Mucosa of gallbladder (tissue), 1 donor: Measurements from ENCODE around the gene C10orf90. TPM values are rescaled to one million over a fixed set of nuclear protein-coding genes. Genes with fewer than 3 reads are reported as not detected.

Source experiments
- DNase-seq: peaks from one replicate; pipeline ENCODE4 v3.0.0-alpha.2; 2020; ENCODE audit warnings: low spot score
- total RNA-seq: library from RNA; stranded (reverse); gene quantifications from one replicate; pipeline ENCODE4 v1.2.1, GENCODE V29; 2021
- donor health status: DM: no; HTN: no; CAD: no.

C10orf90 gene
- total RNA-seq, 1 donor from 2014 or later, result 0.20 TPM

DNA sequence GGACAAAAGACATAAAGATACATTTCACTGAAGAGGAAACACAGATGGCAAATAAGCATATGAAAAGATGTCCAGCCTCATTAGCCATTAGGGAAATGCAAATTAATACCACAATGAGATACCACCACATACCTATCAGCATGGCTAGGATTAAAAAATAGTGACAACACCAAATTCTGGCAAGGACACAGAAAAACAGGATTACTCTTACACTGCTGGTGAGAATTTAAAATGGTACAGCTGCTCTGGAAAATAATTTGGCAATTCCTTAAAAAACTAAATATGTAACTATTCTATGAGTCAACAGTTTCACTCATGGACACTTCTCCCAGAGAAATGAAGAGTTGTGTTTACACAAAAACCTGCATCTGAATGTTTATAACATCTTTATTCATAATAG, 121.1 kb downstream of the C10orf90 start:
- DNase-seq, result no peak

DNA sequence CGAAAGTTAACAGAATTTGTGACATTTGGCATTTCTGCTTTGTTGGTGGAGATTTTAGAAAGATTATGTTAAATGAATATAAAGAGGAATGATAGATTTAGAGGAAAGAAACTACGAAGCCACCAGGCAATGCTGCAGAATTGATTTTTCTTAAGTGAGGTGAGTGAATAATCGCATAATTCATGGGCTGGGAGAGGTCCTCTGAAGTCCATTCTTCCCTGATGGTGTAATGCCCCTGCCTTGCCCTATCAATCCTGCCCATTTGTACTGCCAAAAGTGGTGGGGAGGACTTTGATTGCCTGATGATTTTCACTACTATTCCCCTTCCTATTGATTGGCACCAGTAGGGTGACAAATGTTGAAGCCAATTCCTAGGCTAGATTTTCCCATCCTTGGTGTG, 125.9 kb downstream of the C10orf90 start:
- DNase-seq, result no peak

DNA sequence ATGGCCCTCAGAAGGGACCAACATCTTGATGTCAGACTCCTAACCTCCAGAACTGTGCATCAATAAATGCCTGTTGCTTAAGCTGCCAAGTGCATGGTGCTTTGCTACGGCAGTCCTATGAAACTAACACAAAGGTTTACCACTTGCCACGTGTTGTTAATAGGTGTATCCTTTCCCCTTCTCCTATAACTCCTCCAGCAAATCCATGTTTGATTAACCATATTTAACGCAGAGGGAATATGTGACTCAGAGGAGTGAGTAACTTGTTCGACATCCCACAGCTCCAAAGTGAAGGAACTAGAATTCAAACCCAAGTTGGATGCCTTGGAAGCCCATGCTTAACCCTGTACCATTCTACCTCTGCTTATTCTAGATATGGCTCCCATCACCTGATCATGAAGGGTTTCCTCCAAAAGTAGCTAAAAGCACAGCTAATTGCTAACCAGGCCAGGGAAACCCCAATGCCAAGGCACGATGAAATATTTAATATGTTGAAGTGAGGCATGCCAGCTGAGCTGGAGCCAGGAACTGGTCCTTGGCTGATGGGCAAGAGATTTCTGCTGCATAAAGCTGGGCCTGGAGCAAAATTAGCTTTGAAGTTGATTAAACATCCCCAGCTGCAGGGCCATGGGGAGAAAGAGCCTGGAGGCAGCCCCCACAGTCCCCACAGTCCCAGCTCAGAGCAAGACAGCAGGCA, 131.9 kb downstream of the C10orf90 start:
- no peak for DNase-seq

DNA sequence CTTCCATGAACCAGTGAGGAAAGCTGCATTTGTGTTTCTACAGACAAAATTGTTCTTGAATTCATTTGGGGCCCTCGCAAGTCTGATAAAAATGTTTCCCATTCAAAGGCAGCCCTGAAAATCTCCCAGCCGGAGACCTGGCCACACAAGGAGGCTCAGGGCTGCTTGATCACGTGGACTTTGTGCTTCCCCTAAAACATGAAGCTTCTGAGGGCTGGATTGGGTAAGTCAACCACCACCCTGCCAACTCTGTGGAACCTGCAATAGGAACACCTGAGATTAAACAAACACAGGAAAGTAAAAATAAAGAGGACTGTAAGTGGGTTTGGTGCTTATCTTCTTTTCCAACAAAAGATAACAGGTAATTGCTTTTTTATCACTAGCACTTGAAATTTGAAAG, 133.8 kb downstream of the C10orf90 start:
- DNase-seq, result no peak

DNA sequence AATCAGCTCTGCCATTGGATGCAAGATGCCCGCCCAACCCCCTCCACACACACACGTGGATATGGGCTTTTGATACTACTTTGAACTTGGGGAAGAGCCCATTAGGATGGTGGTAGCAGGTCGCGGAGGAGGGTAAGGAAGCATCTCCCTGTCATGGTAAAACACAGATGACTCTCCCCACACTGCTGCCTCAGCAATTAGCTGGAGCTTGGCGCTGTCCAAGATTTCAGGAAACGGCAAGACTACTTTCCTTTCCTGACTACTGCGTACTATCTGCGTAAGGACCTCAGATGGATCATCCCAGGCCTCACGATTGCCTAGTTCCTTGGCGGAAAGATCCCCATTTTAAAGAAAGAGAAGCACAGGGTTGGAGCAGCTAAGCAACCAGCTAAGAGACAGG, 134.3 kb downstream of the C10orf90 start:
- DNase-seq, result no peak

DNA sequence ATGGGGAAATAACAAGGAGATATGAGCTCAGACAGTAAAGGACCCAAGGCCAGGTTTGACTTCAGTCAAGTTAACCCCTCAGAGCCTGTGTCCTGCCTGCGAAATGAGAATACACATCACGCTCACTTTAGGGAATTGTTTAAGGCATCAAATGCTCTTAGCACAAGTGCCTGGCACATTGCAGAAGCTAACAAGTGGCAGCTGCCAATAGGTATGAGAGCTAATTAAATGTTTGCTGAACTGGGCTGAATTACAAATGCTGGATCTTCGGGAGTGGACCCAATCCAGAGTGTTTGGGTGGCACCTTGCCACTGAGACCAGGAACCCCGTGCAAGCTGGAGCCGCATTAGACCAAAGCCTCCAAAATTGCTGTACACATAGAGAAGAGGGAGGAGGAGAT, 136.8 kb downstream of the C10orf90 start:
- no peak for DNase-seq

DNA sequence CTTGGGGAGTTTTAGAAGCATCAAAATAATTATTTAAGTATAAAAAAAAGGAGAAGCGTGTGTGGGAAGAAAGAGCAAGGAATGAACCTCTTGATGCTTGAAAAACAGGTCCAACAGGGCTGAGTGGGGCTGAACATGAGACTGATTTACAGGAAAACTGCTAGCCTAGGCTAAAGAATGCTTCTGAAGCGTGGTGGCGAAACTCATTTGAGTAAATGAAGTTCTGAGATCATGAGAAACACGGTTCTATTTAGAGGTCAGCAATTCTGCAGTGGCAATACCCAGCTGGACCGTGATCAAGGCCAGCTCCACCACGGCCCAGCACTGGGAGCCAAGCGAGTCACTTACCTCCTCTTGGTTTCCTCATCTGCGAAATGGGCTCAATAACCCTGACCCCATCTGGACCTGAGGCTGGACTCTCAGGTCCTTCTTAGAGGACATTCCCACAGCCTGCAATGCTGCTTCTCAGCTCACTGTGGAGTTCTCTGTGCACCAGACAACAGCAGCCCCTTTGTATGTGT, 142.1 kb downstream of the C10orf90 start:
- no peak for DNase-seq

DNA sequence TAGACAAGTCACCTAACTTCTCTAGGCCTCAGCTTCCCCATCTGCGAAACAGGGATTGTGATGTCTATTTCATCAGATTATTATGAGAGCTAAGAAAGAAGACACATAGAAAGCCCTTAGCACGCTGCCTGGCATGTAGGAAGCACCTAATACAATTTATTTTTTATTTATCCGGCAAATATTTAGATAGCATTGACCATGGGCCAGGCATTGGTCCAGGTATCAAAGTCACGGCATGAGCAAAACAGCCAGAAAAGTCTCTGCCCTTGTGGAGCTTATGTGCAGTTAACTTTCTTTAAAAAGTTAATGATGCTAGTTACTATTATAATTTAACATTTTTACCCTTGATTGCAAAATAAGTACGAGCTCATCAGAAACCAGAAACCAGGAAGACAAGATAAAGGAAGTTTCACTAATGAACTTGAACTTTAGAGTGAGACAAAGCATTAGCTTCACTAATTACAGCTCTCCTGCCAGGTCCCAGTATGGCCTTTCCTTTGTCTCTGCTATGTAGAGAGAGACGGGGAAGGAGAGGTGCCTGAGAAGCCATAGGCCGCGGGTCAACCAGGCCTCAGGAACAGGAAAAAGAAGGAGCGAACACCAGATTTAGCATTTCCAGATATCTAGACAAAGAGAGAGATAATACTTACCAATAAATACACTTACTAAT, 142.7 kb downstream of the C10orf90 start:
- no peak for DNase-seq

DNA sequence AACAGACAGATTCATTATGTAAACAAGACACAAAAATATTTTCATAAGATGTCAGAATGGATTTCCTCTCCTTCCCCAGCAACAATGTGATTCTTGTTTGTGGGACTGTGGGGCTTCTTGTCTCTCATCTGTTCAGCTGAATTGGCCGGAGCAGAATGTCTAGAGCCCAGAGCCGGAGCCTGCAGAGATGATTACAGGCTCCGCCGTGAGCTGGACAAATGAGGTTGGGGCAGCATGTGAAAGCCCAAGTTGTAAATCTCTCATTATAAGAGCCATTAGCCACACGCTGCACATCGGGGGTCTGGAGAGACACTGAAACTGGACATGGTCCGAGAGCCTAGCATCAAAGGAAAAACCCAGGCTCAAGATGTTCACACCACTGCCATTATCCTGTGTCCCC, 145.2 kb downstream of the C10orf90 start:
- DNase-seq, result no peak

DNA sequence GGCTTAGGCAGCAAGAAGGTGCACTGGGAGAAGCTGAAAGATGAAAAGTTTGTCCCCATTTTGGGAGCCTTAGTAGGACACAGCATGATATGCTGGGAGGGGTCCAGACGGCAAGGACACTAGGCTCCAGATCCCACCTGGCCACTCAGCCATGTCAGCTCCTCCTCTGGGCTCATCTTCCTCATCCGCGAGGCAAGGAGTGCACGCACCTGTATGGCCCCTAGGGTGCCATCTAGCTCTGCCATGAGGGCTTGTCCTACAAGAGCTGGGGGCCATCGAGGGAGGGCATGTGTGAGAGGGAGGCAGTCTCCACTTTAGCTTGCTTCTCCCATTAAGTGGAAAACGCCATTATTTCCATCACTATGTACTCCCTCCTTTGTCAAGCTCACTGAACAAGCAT, 146.0 kb downstream of the C10orf90 start:
- DNase-seq, result no peak

DNA sequence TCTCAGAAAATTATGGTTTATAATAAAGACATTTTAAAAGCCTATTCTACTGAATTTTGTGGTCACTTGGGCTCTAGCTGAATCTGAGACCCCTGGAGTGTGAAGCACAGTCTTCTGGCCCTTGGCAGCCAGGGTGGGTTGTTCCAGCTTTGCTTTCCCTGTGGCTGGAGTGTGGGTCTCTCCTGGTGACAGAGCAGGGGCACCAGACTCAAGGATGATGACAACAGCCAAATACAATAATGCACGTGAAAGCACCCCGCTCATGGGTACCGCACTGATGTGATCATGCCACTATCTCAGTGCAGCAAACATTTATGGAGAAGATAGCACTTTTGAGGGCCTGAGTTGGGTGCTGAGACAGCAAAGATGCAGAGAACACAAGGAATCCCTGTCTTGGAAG, 147.4 kb downstream of the C10orf90 start:
- DNase-seq, result no peak

DNA sequence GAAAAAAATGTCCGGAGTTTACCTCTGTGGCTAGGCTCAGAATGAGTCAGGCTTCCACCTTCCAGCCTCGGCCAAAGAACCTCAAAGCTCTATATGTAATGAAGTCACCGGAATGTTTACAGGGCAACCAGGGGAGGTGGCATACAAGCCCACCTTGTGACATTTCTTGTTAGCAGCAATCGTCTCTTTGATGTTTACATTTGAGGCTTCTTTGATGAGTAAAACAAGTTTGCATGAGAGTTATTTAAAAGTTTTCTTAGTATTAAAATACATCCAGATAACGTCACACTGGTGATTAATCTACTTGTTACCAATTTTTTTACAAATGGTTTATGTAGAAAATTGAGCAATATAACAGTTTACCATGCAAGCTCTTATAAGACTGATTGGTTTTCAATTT, 149.1 kb downstream of the C10orf90 start:
- no peak for DNase-seq

DNA sequence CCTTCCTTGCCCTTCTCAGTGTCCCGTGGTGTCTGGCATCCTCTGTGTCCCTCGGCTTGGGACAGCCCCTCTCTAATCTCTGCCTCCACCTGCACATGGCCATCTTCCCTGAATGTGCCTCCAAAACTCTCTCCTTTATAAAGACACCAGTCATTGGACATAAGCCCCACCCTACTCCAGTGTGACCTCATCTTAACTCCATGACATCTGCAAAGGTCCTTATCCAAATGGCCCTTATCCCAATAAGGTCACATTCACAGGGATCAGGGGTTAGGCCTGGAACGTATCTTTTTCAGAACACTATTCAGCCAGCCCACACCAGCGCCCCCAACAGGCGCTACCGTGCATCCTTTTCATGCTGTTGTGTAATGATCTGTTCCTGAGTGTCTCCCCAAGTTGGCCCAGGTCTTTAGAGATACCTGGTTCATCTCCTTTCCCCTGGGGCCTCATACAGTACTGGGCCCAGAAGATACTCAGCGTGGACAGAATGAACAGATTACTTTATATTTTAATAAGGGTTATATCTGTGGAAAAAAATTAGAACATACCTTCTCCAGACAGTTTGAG, 149.7 kb downstream of the C10orf90 start:
- no peak for DNase-seq

DNA sequence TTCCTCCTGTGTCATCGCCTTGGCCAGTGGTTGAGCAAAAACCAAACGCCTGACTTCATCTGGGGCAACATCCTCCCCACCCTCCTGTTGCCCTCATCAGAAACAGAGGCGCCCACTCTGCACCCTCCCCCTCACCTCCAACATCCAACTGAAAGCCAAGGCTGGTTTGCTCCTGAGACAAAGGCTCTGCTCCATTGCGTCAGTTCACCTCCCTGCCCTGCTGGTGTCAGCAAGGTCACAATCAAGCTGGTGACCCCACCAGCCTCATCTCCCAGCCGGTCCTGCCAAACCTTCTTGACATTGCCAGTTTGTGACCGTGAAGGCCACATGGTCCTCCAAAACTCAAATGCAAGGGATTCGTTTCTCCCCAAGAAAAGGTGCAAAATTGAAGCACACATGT, 150.5 kb downstream of the C10orf90 start:
- no peak for DNase-seq

DNA sequence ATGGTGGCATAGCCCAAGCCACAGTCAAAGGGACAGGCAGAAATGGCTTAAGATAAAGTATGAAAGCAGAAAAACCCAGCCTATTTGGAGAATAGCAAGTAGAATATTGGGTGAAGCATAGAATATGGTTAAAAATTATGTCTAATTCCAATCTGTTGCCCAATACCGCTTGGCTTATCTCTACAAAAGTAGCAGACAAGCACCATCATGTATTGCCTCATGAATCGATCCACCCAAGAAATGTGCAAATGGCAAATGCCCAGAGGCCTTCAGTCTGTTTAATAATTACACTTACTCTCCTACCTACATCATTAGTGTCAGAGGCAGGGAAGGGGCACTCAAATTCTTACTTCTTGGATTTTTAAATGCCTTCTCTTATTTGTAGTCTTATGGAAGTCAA, 151.3 kb downstream of the C10orf90 start:
- DNase-seq, result peak; percentile 56

DNA sequence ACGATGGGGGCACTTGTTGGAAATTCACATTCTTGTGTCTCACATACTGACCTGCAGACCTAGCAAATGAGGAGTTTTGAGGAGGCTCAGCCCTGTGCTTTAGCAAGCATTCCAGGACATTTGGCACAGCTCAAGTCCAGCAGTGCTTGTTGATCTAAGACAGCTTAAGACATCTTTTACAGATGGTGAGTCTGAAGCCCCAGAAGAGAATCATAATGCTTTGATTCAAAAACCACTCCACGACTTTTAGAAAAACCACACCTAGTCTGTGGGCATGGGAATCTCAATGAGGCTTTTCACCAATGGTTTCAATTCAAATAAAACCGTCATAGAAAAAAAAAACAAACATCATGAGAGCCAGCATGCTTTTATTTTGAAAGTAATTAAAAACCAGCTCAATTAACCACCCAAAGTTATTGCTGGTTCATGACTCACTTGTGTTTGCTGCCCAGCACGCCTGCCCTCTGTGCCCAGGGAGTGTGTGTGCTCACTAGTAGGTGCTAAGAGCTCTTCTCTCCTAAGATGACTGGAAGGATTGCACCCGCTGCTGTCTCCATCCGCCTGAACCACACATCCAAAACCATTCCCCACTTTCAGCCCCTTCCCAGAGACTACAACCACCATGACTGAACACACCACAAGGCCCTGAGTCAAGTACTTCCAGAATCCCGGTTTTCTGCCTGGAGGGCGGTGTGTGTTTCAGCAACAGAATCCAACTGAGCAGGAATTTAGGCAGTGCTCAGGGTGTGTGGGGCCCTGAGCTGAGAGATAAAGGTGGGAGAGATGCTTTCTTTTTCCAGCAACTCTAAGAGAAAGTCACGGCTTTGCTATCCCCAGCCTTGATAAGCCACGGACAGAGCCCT, 152.0 kb downstream of the C10orf90 start:
- DNase-seq, result no peak

DNA sequence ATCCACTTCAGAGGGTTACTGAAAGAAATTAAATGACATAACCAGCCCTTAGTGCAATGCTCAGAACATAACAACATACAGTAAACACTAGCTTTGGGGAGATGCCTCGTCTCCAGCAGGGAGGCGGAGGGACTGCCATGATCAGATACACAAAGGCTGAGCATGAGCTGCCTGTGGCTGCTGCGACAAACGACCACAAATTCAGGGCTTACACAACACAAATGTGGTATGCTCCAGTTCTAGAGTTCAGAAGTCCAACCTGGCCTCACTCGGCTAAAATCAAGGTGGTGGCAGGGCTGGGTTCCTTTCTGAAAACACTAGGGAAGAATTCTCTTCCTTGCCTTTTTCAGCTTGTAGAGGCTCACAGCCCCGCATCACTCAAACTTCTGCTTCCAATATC, 154.0 kb downstream of the C10orf90 start:
- no peak for DNase-seq

DNA sequence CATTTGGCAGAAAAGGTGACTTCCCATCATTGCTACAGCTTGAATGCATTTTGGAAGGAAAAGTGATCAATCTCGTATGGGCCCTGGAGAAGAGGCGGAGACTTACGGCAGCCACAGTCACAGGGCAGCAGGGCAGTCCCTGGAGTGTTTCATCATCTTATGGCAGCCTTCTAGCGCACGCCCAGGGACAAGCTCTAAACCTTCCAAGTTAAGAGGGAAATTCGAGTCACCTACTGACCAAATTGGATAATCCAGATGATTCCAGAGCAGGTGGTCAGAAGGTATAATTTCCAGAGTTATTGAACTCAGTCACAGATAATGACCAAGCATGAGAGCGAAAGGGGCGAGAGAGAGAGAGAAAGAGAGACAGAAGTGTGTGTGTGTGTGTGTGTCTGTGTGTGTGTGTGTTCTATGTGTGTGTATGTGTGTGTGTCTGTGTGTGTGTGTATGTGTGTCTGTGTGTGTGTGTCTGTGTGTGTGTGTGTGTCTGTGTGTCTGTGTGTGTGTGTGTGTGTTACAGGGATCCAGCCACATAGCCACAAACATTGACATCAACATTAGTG, 158.5 kb downstream of the C10orf90 start:
- no peak for DNase-seq

DNA sequence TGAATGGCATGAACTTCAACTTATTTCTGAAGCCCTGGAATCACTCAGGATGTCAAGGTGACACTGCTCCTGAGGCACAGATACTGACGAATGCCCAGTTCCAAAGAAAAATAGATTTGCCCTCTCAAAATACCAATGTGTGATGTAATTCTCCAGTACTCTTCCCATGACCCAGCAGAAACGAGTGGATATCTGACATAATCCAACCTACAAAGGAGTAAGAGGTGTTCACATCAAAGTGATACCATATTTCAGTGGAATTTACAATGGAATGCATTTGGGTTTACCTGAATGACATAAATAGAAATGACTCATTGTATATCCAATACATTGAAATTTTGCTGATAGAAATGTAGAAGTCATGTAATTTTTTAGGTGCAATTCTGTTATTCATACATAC, 161.3 kb downstream of the C10orf90 start:
- no peak for DNase-seq

DNA sequence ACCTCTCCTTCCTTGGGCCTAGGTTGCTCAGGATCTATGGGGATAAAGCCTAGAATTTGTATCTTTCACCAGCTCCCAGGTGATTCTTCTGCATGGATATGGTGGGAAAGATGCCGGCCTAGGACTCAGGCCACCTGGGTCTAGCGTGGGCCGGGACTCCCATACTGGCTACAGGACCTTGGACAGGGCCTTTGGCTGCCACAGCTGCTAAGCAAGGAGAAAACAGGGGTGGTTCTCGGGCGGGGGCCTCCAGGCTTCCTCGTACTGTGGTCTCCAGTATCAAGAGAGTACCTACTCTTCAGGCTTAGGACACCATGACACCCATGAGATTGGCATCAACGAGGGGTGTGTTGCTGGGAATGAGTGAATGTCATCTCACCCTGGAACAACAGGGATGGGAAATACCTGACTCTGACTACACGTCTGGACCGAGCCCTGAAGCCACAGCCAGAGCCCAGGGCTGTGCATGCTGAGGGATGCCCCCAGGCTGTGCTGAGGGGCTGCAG, 161.9 kb downstream of the C10orf90 start:
- no peak for DNase-seq

DNA sequence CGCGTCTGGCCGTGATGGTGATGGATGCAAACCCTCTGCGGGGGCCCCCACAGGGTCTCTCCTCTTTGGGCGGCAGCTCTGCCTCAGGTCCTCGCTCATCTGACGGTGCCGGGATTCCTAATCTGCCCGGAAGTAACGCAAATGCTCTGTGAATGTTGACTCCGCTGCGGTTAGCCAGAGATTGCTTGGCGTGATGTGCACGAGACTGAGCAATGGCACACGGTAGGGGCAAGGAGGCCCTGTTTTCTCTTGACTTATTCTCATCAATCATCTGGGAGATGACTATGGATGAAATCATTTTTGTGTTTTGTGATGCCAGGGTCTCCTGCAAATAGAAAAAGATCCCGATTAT, 165.8 kb downstream of the C10orf90 start:
- no peak for DNase-seq
